Activated T-cell treated with anti-CD3 and anti-CD28 coated beads for 1 hour (primary cell): ENCODE data around the gene NIM1K.
"Not testable (repeated sequence)": the region's sequence is repeated elsewhere in the genome, so short reads cannot be mapped to it uniquely, and the experiment has no call there.

Experiments
- DNase-seq: peaks from one replicate; pipeline ENCODE4 v3.0.0-alpha.2; 2020; ENCODE audit warnings: low read depth

NIM1K gene

DNA sequence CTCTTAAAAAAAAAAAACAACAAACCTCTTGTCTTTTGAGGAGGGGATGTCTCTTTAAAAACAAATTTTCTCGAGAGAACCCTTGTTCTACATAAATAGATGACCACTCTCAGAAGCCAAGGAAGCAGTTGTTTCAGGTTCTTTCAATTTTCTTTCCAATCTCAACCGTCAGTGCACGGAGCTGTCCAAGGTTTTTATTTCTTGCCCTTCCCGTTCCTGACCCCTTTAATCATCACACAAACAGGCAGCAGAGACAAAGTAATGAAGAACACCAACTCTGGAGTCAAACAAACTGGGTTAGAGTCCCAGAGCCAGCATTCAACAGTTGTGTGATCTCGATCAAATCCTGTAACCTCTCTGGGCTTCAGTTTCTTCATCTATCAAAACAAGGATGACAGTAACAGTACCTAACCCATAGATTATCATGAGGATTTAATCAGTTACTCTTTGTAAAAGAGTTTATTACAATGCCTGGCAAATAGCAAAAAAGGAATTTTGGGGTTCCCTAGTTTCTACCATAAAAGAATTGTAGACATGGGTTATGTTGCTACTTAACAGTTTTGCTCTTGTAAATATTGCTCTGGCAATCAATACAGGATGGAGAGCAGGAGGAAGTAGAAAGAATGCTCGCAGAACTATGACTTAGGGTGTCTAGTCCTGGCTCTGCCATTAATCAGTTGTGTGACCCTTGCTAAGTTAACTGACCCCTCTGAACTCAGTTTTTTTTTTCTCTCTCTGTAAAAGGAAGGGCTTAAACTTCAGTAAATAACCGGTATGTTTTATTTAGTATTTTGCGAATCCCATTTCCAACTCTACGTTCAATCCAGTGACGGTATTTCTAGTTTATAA lies 1.0 kb upstream of the NIM1K start:
- no peak for DNase-seq

- no peak for DNase-seq
Observed at GRCh38 chr5:43192558-43193180, 644 bp downstream of the NIM1K start.

DNA sequence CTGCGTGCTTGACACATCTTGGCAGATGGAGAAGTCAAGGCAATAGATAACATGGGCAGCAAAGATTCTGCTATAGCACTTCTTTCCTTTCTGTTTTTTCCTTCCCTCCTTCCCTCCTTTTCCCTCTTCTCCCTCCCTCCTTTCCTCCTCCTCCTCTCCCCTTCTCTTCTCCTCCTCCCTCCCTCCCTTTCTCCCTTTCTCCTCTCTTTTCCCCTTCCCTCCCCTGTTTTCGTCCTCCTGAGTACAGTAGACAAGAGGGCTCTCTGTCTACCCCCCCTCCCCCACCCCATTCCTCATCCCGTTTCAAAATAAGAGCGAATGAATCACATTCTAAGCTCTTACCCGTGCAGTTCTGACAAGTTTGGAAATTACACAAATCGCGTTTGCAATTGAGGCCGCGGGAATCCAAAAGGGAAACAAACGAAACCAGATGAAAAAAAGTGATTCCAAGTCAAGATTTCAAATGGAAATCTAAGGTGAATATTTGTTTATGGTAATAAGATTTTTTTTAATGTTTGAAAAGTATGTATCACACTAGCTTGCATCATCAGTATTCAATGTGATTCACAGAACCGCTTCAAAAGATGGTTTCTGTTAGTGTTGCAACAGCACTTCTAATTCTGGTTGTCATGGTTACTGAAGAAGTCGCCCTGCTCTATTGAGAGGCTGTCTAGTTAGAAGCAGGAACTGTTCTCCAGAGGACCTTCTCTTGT lies 1.3 kb downstream of the NIM1K start:
- no peak for DNase-seq

GRCh38 chr5:43193894-43194265 lies 1.9 kb downstream of the NIM1K start:
- DNase-seq: no peak

- no peak for DNase-seq
Observed at GRCh38 chr5:43195670-43196265, 3.7 kb downstream of the NIM1K start.

GRCh38 chr5:43197535-43197934 lies 5.5 kb downstream of the NIM1K start:
- no peak for DNase-seq

GRCh38 chr5:43201442-43201841 lies 9.4 kb downstream of the NIM1K start:
- not testable (repeated sequence) for DNase-seq

DNA sequence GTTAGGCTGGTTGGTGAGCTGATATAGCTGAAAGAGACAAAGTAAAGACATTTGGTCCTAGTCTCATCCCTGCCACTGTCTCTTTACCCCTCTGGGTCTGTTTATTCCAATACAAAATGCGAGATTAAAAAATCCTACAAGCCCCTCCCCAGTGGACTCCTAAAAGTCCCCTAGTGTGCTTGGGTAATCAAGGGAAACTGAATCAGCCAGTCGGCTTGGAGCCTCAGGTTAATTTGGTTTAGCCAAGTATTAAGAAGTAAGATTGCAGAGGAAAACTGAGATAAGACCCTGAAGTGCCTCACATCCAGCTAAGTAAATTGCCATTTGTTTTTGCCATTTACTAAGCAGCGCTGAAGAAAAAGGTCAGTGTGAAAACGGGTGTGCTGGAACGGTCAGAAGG lies 10.4 kb downstream of the NIM1K start:
- DNase-seq: no peak

DNA sequence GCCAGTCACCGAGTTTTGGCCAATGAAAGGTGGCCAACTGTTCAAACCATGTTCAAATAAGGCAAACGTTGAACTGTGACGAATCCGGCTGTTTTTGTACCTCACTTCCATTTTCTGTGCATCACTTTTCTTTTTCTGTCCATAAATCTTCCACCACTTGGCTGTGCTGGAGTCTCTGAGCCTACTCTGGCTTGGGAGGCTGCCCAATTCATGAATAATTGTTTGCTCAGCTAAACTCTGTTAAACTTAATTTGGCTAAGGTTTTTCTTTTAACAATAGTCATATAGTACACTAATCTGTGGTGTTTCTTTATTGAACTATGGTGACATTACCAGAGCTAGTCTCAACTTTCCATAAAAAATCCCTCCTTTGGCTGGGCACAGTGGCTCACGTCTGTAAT lies 11.3 kb downstream of the NIM1K start:
- DNase-seq: no peak

- DNase-seq: no peak
Observed at GRCh38 chr5:43204958-43205357, 12.9 kb downstream of the NIM1K start.

GRCh38 chr5:43207601-43208000 lies 15.6 kb downstream of the NIM1K start:
- DNase-seq: no peak

- DNase-seq: no peak
Observed at GRCh38 chr5:43208658-43209057, 16.6 kb downstream of the NIM1K start.

- DNase-seq: no peak
Observed at GRCh38 chr5:43209060-43209459, 17.0 kb downstream of the NIM1K start.

- DNase-seq: no peak
Observed at GRCh38 chr5:43209833-43210232, 17.8 kb downstream of the NIM1K start.

- no peak for DNase-seq
Observed at GRCh38 chr5:43210570-43210969, 18.5 kb downstream of the NIM1K start.

GRCh38 chr5:43213951-43214350 lies 21.9 kb downstream of the NIM1K start:
- DNase-seq: no peak

GRCh38 chr5:43215073-43215631 lies 23.1 kb downstream of the NIM1K start:
- no peak for DNase-seq

DNA sequence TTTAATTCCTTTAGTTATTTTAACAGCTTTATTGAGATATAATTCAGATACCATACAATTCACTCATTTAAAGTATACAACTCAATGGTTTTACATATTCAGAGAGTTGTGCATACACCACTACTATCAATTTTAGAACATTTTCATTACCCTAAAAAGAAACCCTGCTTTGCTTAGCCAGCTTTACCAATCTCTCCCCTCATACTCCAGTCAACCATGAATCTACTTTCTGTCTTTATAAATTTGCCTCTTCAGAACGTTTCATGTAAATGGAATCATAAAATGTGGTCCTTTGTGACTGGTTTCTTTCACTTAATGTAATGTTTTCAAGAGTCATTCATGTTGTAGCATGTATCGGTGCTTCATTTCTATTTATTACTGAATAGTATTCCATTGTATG lies 24.9 kb downstream of the NIM1K start:
- DNase-seq: no peak

DNA sequence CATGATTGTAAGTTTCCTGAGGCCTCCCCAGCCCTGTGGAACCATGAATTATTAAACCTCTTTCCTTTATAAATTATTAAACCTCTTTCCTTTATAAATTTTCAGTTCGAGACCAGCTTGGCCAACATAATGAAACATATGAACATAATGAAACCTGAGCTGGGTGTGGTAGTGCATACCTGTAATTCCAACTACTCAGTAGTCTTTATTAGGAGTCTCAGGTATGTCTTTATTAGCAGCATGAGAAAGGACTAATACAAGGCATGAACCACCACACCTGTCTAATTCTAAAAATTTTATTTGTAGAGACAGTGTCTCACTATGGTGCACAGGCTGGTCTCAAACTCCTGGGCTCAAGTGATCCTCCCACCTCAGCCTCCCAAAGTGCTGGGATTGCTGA lies 27.1 kb downstream of the NIM1K start:
- DNase-seq: no peak

GRCh38 chr5:43221502-43221901 lies 29.5 kb downstream of the NIM1K start:
- DNase-seq: no peak

DNA sequence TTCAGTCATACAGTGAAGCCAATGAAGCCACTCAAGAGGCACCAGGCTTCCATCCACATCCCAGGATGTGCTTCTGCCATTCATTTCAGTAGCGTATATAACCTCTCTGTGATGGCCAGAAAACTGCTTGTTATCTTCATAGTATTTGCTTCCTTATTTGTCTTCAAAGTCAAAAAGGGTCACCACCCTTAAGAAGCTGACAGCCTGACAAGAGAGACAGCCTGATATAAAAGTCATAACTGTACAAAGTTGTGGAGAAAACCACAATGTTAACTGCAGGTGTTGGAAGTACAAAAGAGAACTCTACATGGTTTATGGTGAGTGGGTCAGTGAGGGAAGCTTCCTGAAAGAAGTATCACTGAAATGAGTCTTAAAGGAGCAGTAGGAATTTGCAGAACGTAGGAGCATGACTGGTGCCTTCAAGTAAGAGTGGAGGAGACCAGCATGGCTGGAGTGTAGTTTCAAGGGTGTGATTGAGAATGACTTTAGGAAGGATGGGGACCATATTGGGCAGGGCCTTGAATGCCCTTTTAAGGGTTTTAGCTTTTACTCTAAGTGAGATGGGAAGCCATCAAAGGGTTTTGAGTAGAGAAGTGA lies 33.7 kb downstream of the NIM1K start:
- DNase-seq: no peak

GRCh38 chr5:43227655-43228054 lies 35.6 kb downstream of the NIM1K start:
- DNase-seq: no peak
